ENCODE measurements around the gene CARS2. TPM values are rescaled to one million over a fixed set of nuclear protein-coding genes. Genes with fewer than 3 reads are reported as not detected.
"Not testable (repeated sequence)": the region's sequence is repeated elsewhere in the genome, so short reads cannot be mapped to it uniquely, and the experiment has no call there.

The CARS2 gene
- total RNA-seq, 1 donor from 2014 or later: 102 TPM

DNA sequence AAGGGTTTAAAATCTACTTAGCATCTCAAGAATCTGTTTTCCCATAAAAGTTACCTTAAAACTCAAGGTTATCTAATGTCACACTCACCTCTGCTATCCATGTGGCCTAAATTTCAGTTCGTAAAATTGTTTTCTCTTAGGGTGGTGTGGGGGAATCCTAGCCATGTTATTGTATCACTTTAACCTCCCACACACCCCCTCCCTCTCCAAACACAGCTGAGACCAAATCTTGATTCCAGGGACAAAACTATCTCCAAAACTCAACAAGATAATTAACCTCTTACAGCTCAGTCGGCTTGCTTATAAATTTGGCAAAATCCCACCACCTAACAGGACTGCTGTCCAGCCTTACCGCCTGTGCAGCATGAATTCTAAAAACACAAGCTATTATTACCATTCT is 3.8 kb downstream of the CARS2 start:
- TF ChIP-seq, protein P1, sequence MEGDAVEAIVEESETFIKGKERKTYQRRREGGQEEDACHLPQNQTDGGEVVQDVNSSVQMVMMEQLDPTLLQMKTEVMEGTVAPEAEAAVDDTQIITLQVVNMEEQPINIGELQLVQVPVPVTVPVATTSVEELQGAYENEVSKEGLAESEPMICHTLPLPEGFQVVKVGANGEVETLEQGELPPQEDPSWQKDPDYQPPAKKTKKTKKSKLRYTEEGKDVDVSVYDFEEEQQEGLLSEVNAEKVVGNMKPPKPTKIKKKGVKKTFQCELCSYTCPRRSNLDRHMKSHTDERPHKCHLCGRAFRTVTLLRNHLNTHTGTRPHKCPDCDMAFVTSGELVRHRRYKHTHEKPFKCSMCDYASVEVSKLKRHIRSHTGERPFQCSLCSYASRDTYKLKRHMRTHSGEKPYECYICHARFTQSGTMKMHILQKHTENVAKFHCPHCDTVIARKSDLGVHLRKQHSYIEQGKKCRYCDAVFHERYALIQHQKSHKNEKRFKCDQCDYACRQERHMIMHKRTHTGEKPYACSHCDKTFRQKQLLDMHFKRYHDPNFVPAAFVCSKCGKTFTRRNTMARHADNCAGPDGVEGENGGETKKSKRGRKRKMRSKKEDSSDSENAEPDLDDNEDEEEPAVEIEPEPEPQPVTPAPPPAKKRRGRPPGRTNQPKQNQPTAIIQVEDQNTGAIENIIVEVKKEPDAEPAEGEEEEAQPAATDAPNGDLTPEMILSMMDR (IDR thresholded peaks at IDR 0.05; ENCODE audit: partially characterized antibody, unreplicated experiment): no peak
- H3K4me3 Mint-ChIP-seq (ENCODE audit: unreplicated experiment): peak overlapping the region; percentile 39
- peaks cover 15% of the 10 kb centered on the region for H3K9me3 Mint-ChIP-seq (ENCODE audit: unreplicated experiment)
- H3K4me1 Mint-ChIP-seq (ENCODE audit: low read depth, unreplicated experiment): peaks cover 25% of the 10 kb centered on the region
- peak overlapping the region; percentile 14 for H3K27ac Mint-ChIP-seq (ENCODE audit: unreplicated experiment)
- no peak for DNase-seq
- no peaks in the 10 kb centered on the region for H3K36me3 Mint-ChIP-seq (ENCODE audit: unreplicated experiment)
- H3K27me3 Mint-ChIP-seq (ENCODE audit: unreplicated experiment): peaks cover 4% of the 10 kb centered on the region

DNA sequence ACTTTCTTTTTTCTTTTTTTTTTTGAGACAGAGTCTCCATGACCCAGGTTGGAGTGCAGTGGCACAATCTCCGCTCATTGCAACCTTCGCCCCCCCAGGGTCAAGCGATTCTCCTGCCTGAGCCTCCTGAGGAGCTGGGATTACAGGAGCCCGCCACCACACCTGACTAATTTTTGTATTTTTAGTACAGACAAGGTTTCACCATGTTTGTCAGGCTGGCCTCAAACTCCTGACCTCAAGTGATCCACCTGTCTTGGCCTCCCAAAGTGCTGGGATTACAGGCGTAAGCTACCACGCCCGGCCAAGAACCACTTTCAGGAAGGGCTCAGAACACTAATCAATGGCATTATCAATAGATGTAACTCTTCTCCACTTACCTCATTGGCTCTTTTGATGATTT is 4.9 kb downstream of the CARS2 start:
- not testable (repeated sequence) for H3K27me3 Mint-ChIP-seq (ENCODE audit: unreplicated experiment); H3K9me3 Mint-ChIP-seq (ENCODE audit: unreplicated experiment); DNase-seq; H3K36me3 Mint-ChIP-seq (ENCODE audit: unreplicated experiment); H3K4me3 Mint-ChIP-seq (ENCODE audit: unreplicated experiment); H3K27ac Mint-ChIP-seq (ENCODE audit: unreplicated experiment)
- H3K4me1 Mint-ChIP-seq (ENCODE audit: low read depth, unreplicated experiment): peaks cover 17% of the 10 kb centered on the region

DNA sequence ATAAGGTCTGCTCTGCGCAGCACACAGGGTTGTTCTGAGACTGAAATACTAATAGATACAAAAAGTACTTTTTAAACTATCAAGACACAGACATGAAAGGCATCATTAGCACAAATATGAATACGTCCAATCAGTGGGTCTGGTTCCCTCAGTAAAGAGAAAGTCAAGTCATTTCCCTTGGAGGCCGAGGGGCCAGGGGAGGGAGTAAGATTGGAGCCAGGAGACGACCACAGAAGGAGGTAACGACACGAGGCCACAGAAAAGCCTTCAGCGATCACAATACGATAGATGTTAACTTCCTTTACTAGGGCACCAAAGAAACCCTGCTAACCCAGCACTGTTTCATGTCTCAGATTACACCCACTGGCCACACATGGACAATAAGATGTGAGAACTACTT is 5.3 kb downstream of the CARS2 start:
- H3K27ac Mint-ChIP-seq (ENCODE audit: unreplicated experiment): no peak overlapping the region
- H3K4me1 Mint-ChIP-seq (ENCODE audit: low read depth, unreplicated experiment): peaks cover 17% of the 10 kb centered on the region
- no peaks in the 10 kb centered on the region for H3K36me3 Mint-ChIP-seq (ENCODE audit: unreplicated experiment)
- peaks cover 8% of the 10 kb centered on the region for H3K9me3 Mint-ChIP-seq (ENCODE audit: unreplicated experiment)
- DNase-seq: no peak
- peaks cover 2% of the 10 kb centered on the region for H3K27me3 Mint-ChIP-seq (ENCODE audit: unreplicated experiment)
- TF ChIP-seq, protein P1 (IDR thresholded peaks at IDR 0.05; ENCODE audit: partially characterized antibody, unreplicated experiment): no peak
- H3K4me3 Mint-ChIP-seq (ENCODE audit: unreplicated experiment): no peak overlapping the region

DNA sequence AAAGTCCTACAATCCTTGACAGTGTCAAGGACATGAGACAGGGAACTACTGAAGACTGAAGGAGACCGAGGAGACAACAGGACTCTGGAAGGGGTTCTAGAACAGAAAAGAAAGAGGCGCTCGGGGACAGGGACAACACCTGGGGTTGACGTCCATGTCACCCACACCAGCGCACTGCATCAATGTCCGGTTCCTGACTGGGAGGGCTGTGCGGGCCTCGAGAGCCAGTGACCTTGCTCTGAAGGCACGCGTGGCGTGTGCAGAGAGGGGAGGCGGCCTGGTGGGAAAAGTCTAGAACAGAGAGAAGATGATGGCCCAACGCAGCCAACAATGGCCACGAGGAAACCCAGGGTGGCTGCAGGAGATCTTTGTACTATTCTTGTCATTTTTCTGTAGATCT is 5.7 kb downstream of the CARS2 start:
- Mint-ChIP-seq H3K36me3 (ENCODE audit: unreplicated experiment) (no peaks in the 10 kb centered on the region), H3K4me3 (ENCODE audit: unreplicated experiment) (no peak overlapping the region)

DNA sequence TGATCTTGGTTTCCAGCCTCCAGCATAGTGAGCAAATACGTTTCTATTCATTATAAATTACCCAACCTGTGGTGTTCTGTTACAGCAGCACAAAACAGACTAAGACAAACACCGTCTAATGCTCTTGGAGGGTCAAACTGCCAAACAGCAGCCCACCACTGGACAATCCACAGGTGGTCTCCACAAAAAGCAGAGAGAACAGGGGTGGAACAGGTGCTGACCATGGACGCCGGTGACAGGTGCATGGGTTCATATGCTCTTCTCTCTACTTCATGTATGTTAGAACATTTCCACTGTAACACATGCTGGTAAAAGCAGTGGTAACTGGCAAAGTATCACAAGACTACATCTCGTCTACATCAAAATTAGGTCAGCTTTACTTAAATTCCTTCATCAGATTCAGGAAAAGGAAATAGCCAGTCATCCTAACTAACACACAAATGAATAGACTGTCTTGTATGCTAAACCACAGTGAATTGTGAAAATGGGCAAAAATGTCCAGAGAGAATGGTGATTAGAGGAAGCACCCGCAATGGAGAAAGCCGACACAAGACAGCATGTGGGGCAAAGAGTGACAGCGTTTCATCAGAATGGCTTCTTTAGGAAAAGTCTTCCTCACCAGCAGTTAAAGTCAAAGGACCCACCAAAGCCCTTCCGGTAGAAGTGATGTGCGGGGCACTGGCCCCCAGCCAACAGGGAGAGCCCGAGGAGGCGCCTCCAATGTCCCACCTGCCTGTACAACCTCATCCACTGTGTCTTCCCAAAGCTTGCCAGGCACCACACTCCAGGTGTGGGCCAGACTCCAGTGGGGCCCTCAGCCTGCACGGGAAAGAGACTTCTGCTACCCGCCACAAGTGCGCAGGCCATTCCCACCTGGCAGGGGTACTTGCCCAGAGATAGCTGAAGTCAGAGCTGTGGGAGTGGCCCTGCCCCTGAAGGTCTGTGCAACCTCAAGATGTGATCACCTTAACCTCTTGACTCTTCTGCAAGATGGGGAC is 6.5 kb downstream of the CARS2 start:
- no peaks in the 10 kb centered on the region for H3K36me3 Mint-ChIP-seq (ENCODE audit: unreplicated experiment)
- H3K27ac Mint-ChIP-seq (ENCODE audit: unreplicated experiment): no peak overlapping the region
- H3K9me3 Mint-ChIP-seq (ENCODE audit: unreplicated experiment): peaks cover 2% of the 10 kb centered on the region
- H3K27me3 Mint-ChIP-seq (ENCODE audit: unreplicated experiment): peaks cover 2% of the 10 kb centered on the region
- peaks cover 14% of the 10 kb centered on the region for H3K4me1 Mint-ChIP-seq (ENCODE audit: low read depth, unreplicated experiment)
- H3K4me3 Mint-ChIP-seq (ENCODE audit: unreplicated experiment): no peak overlapping the region
- TF ChIP-seq, protein P1 (IDR thresholded peaks at IDR 0.05; ENCODE audit: partially characterized antibody, unreplicated experiment): no peak
- DNase-seq: no peak

More for the DNA sequence above, 5.7 kb downstream of the CARS2 start:
- peaks cover 2% of the 10 kb centered on the region for H3K27me3 Mint-ChIP-seq (ENCODE audit: unreplicated experiment)
- peaks cover 15% of the 10 kb centered on the region for H3K4me1 Mint-ChIP-seq (ENCODE audit: low read depth, unreplicated experiment)
- H3K9me3 Mint-ChIP-seq (ENCODE audit: unreplicated experiment): peaks cover 4% of the 10 kb centered on the region
- H3K27ac Mint-ChIP-seq (ENCODE audit: unreplicated experiment): no peak overlapping the region
- DNase-seq: no peak
- TF ChIP-seq, protein P1 (IDR thresholded peaks at IDR 0.05; ENCODE audit: partially characterized antibody, unreplicated experiment): no peak
